HUES6 (cell line): ENCODE results near the gene HLCS.

Experiments used
- H3K27ac ChIP-seq: 2 replicates; pipeline ENCODE4 v1.7.0; 2013; ENCODE audit warnings: low read depth, mild to moderate bottlenecking, low read length, inconsistent platforms
- H3K27me3 ChIP-seq: 2 replicates; pipeline ENCODE4 v1.6.1; 2013; ENCODE audit warnings: low read length; ENCODE audit not compliant: control insufficient read depth, insufficient read depth
- H3K36me3 ChIP-seq: 2 replicates; pipeline ENCODE4 v1.6.1; 2013; ENCODE audit warnings: low read length; ENCODE audit not compliant: control insufficient read depth, insufficient read depth
- H3K4me1 ChIP-seq: 2 replicates; pipeline ENCODE4 v1.6.1; 2013; ENCODE audit warnings: low read length; ENCODE audit not compliant: control insufficient read depth, insufficient read depth
- H3K4me3 ChIP-seq: 2 replicates; pipeline ENCODE4 v1.5.1; 2013; ENCODE audit warnings: low read depth, low read length
- H3K9ac ChIP-seq: one replicate; pipeline ENCODE4 v1.6.1; 2013; ENCODE audit warnings: mild to moderate bottlenecking, low read length
- H3K9me3 ChIP-seq: 2 replicates; pipeline ENCODE4 v1.6.1; 2013; ENCODE audit warnings: low read depth, low read length; ENCODE audit not compliant: control insufficient read depth, insufficient read depth

The HLCS gene

DNA sequence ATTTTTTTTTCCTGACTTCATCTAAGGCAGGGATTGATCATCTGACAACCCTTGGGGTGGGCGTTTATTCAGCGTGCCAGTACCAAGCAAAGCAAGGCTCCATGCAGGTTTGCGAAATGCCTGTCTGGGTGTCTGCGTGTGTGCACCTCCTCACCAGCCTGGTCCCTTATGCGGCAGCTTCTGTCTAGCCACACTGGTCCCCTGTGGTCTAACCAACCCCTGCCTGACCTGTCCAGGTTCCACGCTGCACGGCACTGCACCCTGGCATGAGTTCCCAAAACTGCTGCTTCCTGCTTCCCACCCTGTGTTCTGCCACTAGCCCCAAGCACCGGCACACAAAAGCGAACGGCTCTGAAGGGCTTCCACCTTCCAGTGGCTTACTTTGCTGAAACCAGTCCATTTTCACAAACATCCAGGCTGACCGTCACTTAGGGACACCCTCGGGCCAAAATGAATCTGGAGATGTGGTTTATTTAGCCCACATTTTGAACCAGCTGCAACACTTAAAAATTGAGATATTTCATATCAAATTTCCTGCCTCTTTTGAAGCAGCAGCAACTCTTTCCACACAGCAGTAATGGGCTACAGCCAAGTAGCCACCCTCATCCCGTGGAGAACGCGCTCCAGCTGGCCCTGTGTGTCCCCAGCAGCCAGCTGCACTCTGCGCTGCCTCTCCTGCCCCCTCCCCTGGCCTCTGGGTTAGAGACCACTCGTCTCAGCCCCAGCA, 55.7 kb downstream of the HLCS start:
- peaks cover 24% of the 10 kb centered on the region for H3K4me1 ChIP-seq
- no peaks in the 10 kb centered on the region for H3K36me3 ChIP-seq
- H3K27me3 ChIP-seq, result no peaks in the 10 kb centered on the region
- H3K4me3 ChIP-seq, result no peak overlapping the region
- no peaks in the 10 kb centered on the region for H3K9me3 ChIP-seq
- no peak overlapping the region for H3K27ac ChIP-seq
- no peak overlapping the region for H3K9ac ChIP-seq

- Histone ChIP-seq H3K27me3 (no peaks in the 10 kb centered on the region), H3K9me3 (no peaks in the 10 kb centered on the region), H3K36me3 (no peaks in the 10 kb centered on the region), H3K9ac (no peak overlapping the region), H3K4me3 (no peak overlapping the region), H3K4me1 (peaks cover 19% of the 10 kb centered on the region), H3K27ac (no peak overlapping the region)
Observed at GRCh38 chr21:36909901-36910561, 56.4 kb downstream of the HLCS start.

GRCh38 chr21:36909423-36909822, 57.0 kb downstream of the HLCS start:
- Histone ChIP-seq H3K4me1 (peaks cover 13% of the 10 kb centered on the region), H3K9me3 (no peaks in the 10 kb centered on the region), H3K27me3 (no peaks in the 10 kb centered on the region), H3K9ac (no peak overlapping the region), H3K36me3 (no peaks in the 10 kb centered on the region), H3K4me3 (no peak overlapping the region), H3K27ac (no peak overlapping the region)

DNA sequence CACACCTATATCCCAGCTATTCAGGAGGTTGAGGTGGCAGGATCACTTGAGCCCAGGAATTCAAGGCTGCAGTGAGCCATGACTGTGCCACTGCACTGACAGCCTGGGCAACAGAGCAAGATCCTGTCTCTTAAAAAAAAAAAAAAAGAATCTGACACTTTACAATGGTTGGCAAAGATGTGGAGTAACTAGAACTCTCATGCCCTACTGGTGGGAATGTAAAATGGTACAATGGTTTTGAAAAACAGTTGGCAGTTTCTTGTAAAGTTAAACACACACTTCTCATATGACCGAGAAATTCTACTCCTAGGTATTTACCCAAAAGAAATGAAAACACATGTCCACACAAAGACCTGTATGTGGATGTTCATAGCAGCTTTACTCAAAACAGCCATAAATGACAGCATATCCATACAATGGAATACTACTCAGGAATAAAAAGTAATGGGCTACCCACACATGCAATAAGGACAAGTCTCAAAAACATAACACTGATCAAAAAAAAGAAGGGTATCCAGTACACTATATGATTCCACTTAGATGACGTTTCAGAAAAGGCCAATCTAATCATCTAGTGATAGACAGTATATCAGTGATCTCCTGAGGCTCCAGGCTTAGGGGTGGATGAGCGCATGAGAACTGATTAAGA, 58.1 kb downstream of the HLCS start:
- Histone ChIP-seq H3K4me1 (0 out of 2 replicates have a peak, but pooled peaks cover 3% of the 10 kb centered on the region), H3K9ac (no peak overlapping the region), H3K4me3 (no peak overlapping the region), H3K27ac (no peak overlapping the region), H3K36me3 (no peaks in the 10 kb centered on the region), H3K9me3 (no peaks in the 10 kb centered on the region), H3K27me3 (no peaks in the 10 kb centered on the region)

DNA sequence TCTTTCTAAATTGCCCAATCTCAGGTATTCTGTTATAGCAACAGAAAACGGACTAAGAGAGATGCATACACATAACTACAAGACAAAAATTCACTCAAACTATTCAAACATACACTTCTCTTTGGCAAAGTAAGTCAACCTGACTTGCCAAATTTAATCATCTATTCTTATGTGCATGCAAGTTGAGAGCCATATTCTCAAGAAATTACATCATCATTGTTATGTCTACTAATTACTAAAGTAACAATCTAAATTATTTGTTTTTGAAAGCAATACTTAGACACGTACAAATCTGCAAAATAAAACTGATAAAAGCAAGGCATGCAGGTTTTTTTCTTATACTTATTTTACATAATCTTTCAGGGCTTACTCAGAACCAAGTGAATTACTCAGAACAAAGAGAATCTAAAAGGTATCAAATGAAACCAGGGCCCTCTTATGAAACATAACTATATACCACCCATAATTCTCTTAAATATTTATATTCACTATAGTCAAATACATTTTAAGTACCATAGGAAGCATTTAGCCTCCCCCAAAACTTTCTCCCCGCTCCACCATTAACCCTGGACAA, 62.3 kb downstream of the HLCS start:
- no peaks in the 10 kb centered on the region for H3K27me3 ChIP-seq
- H3K27ac ChIP-seq, result no peak overlapping the region
- H3K4me3 ChIP-seq, result no peak overlapping the region
- H3K36me3 ChIP-seq, result no peaks in the 10 kb centered on the region
- H3K4me1 ChIP-seq, result no peaks in the 10 kb centered on the region
- H3K9ac ChIP-seq, result no peak overlapping the region
- H3K9me3 ChIP-seq, result no peaks in the 10 kb centered on the region

DNA sequence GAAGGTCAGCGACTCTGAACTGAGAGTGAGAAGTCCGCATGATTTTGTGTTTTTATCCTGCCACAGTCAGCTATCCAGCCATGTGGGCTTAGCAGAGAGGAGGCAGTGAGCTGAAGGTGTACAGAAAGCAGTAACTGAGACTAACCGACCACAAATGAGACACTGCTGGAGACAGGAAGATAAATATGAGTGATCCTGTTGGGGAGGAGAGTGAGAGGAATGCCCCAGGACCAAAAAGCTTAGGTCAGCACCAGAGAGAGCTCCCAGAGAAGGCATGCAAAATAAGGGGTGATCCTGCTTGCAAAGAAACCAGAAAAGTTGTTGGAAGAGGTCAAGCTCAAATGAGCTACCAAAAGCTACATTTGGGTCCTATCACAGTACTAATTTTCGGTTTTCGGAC, 63.7 kb downstream of the HLCS start:
- Histone ChIP-seq H3K4me1 (no peaks in the 10 kb centered on the region), H3K4me3 (no peak overlapping the region), H3K27ac (no peak overlapping the region), H3K27me3 (no peaks in the 10 kb centered on the region), H3K36me3 (no peaks in the 10 kb centered on the region), H3K9me3 (no peaks in the 10 kb centered on the region), H3K9ac (no peak overlapping the region)

DNA sequence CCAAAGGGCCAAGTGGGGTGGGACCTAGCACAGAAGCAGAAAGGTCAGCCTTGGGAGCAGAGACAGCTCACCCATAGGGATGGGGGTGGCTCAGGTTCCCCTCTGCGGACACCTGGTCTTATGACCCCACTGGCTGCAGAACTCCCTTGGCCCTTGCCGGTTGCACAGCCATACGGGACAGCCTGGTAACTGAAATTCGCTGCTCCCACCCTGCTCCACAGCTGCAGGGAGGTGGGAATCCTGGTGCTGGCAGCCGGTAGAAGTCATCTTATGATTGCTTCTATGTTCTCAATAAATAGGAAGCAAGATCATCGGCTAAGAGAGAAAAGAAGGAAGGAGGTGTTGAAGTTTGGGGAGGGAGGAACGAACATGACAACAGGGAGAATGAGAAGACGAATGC, 64.1 kb downstream of the HLCS start:
- no peak overlapping the region for H3K9ac ChIP-seq
- H3K4me3 ChIP-seq, result no peak overlapping the region
- H3K4me1 ChIP-seq, result no peaks in the 10 kb centered on the region
- no peak overlapping the region for H3K27ac ChIP-seq
- no peaks in the 10 kb centered on the region for H3K27me3 ChIP-seq
- H3K36me3 ChIP-seq, result no peaks in the 10 kb centered on the region
- no peaks in the 10 kb centered on the region for H3K9me3 ChIP-seq

DNA sequence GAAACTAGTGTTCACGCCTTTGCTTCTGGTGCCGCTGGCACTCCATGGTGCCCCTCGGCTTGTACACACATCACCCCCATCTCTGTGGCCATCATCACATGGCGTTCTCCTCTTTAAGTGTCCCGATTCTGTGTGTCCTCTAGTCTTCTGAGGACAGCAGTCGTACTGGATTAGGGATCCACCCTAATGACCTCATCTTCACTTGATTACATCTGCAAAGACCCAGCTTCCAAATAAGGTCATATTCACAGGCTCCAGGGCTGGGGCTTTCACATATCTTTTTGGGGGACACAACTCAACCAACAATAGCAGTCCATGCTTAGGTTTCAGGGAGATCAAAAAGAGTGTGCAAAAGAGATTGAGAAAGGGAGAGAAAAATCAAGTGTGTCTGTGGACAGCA, 64.9 kb downstream of the HLCS start:
- Histone ChIP-seq H3K27ac (no peak overlapping the region), H3K4me1 (no peaks in the 10 kb centered on the region), H3K36me3 (no peaks in the 10 kb centered on the region), H3K9me3 (no peaks in the 10 kb centered on the region), H3K9ac (no peak overlapping the region), H3K4me3 (no peak overlapping the region), H3K27me3 (no peaks in the 10 kb centered on the region)

GRCh38 chr21:36893581-36893980, 72.9 kb downstream of the HLCS start:
- no peaks in the 10 kb centered on the region for H3K9me3 ChIP-seq

GRCh38 chr21:36892201-36892600, 74.3 kb downstream of the HLCS start:
- no peak overlapping the region for H3K27ac ChIP-seq
- H3K4me1 ChIP-seq, result peaks cover 4% of the 10 kb centered on the region; the same call in 1 of the 2 replicates
- no peak overlapping the region for H3K4me3 ChIP-seq
- H3K36me3 ChIP-seq, result no peaks in the 10 kb centered on the region
- H3K9ac ChIP-seq, result no peak overlapping the region
- no peaks in the 10 kb centered on the region for H3K9me3 ChIP-seq
- H3K27me3 ChIP-seq, result no peaks in the 10 kb centered on the region

More at GRCh38 chr21:36893581-36893980, 72.9 kb downstream of the HLCS start:
- H3K27ac ChIP-seq, result no peak overlapping the region
- H3K36me3 ChIP-seq, result no peaks in the 10 kb centered on the region
- H3K9ac ChIP-seq, result no peak overlapping the region
- H3K4me3 ChIP-seq, result no peak overlapping the region
- H3K27me3 ChIP-seq, result no peaks in the 10 kb centered on the region
- H3K4me1 ChIP-seq, result peaks cover 4% of the 10 kb centered on the region; the same call in 1 of the 2 replicates

- Histone ChIP-seq H3K9me3 (no peaks in the 10 kb centered on the region), H3K4me3 (no peak overlapping the region), H3K9ac (no peak overlapping the region), H3K27me3 (no peaks in the 10 kb centered on the region), H3K4me1 (peaks cover 4% of the 10 kb centered on the region; the same call in 1 of the 2 replicates), H3K36me3 (no peaks in the 10 kb centered on the region), H3K27ac (no peak overlapping the region)
Observed at GRCh38 chr21:36891692-36892091, 74.8 kb downstream of the HLCS start.
